Lower leg skin (tissue), 4 donors: ENCODE measurements around the gene PRCD. TPM values are rescaled to one million over a fixed set of nuclear protein-coding genes. Genes with fewer than 3 reads are reported as not detected.

Source experiments
- DNase-seq, 2 donors: peaks; one replicate each; pipeline ENCODE4 v3.0.0-alpha.2; 2019; ENCODE audit warnings: low spot score in 2 of 2
- H3K4me3 ChIP-seq: fragments of 200-600 bp; sonication (generic); 2 replicates; pipeline ENCODE4 v1.5.1; 2017; ENCODE audit warnings: mild to moderate bottlenecking, low read depth; ENCODE audit not compliant: poor library complexity, severe bottlenecking
- CTCF ChIP-seq, 3 donors: fragments of 450-650 bp; IDR thresholded peaks; one replicate each; pipeline ENCODE4 v1.5.1; 2016; ENCODE audit warnings: antibody characterized with exemption in 3 of 3, mild to moderate bottlenecking in 3 of 3, moderate library complexity in 2 of 3
- POLR2A ChIP-seq, 2 donors: fragments of 450-650 bp; IDR thresholded peaks; one replicate each; pipeline ENCODE4 v1.6.1; 2016 to 2017; ENCODE audit warnings: antibody characterized with exemption in 2 of 2, mild to moderate bottlenecking in 1 of 2, moderate library complexity in 1 of 2
- whole genome bisulfite sequencing, 2 donors: methylation state at CpG; one replicate each; pipeline ENCODE4 v1.1.5; 2018; 5-methylcytosine and 5-hydroxymethylcytosine counted together
- intact Hi-C: fragments of 100-400 bp; cut with DNase I; formaldehyde crosslinking; loops from one replicate; pipeline ENCODE4 v1.15.0; 2023; ENCODE audit warnings: low total_unique reads
- total RNA-seq, 4 donors: library from RNA; depleted of rRNA; stranded (reverse); fragments of >200 nt; gene quantifications; one replicate each; pipeline ENCODE4 v1.1.0, GENCODE V29; 2016

Gene PRCD
- total RNA-seq, 4 donors from 2014 or later = 0.42 to 7.5 (median 4.0) TPM

GRCh38 chr17:76535788-76536510 is 3.9 kb upstream of the PRCD start:
- H3K4me3 ChIP-seq = no peak overlapping the region
- intact Hi-C loops = no loop called here
- WGBS, 2 donors = 88 to 94% methylated on average over 15 to 19 of the region's 19 CpGs
- TF ChIP-seq POLR2A (IDR thresholded peaks at IDR 0.05) (no peak), CTCF (IDR thresholded peaks at IDR 0.05) (no peak)
- no peak for DNase-seq

- H3K4me3 ChIP-seq = no peak overlapping the region
- DNase-seq = no peak
- TF ChIP-seq CTCF (IDR thresholded peaks at IDR 0.05) (no peak), POLR2A (IDR thresholded peaks at IDR 0.05) (no peak)
- intact Hi-C loops = no loop called here
- WGBS, 2 donors = 55 to 73% methylated on average over 21 to 24 of the region's 25 CpGs
These were observed 3.1 kb upstream of the PRCD start for GRCh38 chr17:76536511-76537287.

- no peak for TF ChIP-seq CTCF (IDR thresholded peaks at IDR 0.05)
- no peak for TF ChIP-seq POLR2A (IDR thresholded peaks at IDR 0.05)
- 0% methylated on average over 6 of the region's 26 CpGs; no CpG with 5 or more reads in 1 of the 2 donors for WGBS, 2 donors
- intact Hi-C loops = no loop called here
- no peak for DNase-seq
- H3K4me3 ChIP-seq = no peak overlapping the region
These were observed 2.6 kb upstream of the PRCD start for GRCh38 chr17:76537288-76537577.

GRCh38 chr17:76537578-76538280 is 2.1 kb upstream of the PRCD start, which contains the start of gene CYGB:
TSS of gene CYGB (minus strand) at chr17:76537709. CDS start at chr17:76537542, 167 bp downstream.
- no peak for DNase-seq
- intact Hi-C loops = no loop called here
- peak within 1 kb of the TSS; percentile 24 for H3K4me3 ChIP-seq
- TF ChIP-seq CTCF (IDR thresholded peaks at IDR 0.05) (no peak), POLR2A (IDR thresholded peaks at IDR 0.05) (no peak)
- WGBS, 2 donors = 1 to 2% methylated on average over 34 to 37 of the region's 95 CpGs

GRCh38 chr17:76538281-76538931 is 1.4 kb upstream of the PRCD start:
- intact Hi-C loops = no loop called here
- WGBS, 2 donors = 49 to 64% methylated on average over 17 to 25 of the region's 37 CpGs
- H3K4me3 ChIP-seq = peak overlapping the region; percentile 24
- DNase-seq = no peak
- TF ChIP-seq POLR2A (IDR thresholded peaks at IDR 0.05) = no peak
- no peak for TF ChIP-seq CTCF (IDR thresholded peaks at IDR 0.05)
